HS-5 (cell line): Measurements from ENCODE around the gene COBL.

Experiments used
- DNase-seq: peaks from one replicate; pipeline ENCODE4 v3.0.0-alpha.2; 2012; ENCODE audit warnings: low read depth

Gene COBL

DNA sequence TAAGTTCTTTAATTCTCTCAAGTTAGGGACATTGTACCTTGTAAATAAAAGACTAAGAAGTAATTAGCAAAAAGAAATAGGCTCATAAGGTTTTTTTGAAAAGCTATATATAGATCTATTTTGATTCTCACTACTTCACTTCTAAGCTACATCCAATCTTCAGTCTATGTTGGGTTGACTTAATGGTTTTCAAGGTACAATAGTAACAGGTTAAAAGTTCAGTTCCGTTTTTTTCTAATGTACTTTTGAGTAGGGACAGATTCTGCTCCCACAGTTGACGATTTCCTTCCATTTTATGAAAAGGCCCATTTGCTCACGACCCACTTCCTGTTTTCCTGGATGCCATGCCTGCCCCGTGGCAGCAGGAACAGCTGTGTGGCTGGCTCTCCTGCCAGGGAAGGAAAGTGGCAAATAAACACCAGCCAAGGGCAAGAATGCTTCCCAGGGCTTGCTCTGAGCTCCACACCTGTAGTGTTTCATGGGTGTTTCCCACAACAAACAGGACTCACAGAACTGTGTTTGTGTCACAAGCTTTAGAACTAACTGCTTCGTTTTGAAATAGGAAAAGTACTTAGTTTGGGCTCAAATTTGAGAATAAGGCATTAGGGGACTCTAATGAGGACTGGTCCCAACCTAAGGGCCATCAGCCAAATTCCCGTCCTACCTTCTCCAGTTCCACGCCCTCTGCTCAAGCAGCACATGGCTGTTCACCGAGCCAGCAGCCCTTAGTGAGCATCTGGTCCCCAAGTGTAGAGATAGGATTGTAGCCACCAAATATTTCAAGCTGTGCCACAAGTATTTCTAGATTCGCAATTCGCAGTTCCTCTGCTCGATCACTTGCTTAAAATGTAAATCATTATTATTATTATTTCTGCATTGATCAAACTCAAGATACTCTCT lies 240.7 kb downstream of the COBL start:
- DNase-seq, result no peak

DNA sequence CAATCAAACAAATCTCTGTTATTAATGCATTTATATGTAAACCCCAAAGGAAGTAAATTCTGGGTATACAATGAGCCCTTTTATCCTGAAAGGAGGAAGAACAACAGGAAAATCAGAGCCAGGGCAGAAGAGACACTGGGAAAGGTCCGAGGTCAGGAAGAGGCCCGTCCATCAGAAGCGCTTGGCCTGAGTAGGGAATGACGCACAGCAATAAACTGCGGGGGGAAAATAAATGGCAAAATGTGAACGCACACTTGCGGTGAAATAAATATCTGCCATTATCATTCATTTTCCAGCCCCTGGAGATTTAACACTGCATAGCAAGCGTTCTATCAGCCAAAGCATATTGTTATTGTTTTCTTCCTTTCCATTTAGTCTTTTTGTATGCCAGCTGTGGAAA lies 243.4 kb downstream of the COBL start:
- DNase-seq, result no peak

DNA sequence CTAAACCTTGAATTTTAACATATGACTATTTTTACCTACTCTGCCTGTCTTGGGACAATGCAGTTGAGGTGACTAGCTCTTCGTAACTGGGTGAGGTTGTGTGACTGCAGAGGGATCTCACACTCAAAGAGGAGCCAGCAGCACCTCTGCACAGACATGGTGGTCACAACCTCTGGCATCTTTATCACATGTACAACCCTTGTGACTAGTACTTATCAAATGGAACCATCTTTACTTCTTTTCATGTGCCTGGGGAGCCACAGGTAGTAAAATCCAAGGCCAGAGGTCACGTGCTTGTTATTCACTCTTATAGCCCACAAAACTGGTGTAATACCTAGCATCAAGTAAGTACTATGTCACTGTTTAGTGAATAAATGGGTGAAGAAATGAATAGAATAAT lies 244.3 kb downstream of the COBL start:
- no peak for DNase-seq

GRCh38 chr7:51071427-51071826 lies 245.2 kb downstream of the COBL start:
- DNase-seq, result no peak

DNA sequence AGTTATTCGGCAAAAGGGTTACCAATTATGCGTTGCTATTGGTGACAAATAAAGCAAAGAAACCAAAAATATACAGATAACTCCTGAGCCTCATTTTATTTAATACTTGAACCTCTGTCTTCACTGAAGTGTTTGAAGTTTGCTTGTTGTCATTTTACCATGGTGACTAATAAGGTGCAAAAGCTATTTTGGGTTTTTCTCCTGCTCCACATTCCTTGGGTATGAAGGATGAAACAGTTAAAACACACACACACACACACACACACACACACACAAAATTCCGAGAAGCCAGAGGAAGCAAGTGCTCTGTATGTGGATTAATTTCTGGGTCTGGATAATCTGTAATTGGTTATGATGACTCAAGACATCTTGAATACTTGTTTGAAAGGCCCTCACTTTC lies 246.5 kb downstream of the COBL start:
- DNase-seq, result no peak

DNA sequence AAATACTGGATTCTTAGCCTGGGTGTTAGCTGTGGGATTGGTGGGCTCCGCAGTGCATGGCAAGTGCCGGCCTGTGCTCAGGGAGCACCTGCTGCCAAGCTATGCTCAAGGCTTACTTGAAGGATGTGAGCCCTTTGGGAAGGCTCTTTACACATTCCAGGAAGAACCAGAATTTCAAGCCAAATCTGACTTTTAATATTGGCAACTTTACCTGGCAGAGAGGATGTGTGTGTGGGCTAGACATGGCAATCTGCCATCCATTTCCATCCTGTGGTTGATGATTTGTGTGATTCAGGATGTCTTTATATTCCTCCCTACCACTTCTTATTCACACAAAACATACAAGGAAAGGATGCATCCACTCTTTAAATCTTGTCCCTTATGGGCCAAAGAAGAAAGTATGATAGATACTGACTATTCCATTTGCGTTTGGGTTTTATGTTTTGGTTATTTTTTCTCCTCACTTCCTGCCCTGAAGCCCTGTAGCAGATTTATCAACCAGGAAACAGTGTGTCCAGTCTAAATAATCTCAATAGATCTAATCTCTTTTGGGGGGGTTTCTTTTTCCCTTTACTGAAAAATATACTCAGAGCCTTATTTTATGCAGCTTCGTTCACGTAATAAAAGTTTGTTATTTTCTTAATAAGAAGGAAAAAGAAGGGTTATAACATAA lies 247.1 kb downstream of the COBL start:
- DNase-seq, result no peak

GRCh38 chr7:51068401-51068800 lies 248.2 kb downstream of the COBL start:
- no peak for DNase-seq

DNA sequence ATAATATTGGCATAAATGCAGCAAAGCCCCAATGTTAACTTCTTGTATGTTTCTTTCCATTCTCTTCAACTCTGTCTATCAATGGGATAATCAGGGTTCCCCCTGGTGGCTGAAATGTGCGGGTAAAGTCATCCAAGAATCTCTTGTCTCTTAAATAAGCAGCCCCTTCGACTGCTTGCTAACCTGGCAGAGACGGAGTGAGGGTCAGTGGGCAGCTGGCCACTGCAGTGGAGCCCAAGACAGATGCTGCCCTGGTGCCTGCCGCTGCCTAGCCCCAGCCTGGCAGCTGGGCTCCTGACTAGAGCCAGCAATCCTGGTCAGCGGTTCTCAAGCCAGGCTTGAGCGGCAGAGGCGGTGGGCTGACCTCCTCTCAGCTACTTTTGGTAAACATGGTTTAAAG lies 248.9 kb downstream of the COBL start:
- peak; percentile 39 for DNase-seq

- DNase-seq, result no peak
Observed at GRCh38 chr7:51067258-51067657, 249.4 kb downstream of the COBL start.

DNA sequence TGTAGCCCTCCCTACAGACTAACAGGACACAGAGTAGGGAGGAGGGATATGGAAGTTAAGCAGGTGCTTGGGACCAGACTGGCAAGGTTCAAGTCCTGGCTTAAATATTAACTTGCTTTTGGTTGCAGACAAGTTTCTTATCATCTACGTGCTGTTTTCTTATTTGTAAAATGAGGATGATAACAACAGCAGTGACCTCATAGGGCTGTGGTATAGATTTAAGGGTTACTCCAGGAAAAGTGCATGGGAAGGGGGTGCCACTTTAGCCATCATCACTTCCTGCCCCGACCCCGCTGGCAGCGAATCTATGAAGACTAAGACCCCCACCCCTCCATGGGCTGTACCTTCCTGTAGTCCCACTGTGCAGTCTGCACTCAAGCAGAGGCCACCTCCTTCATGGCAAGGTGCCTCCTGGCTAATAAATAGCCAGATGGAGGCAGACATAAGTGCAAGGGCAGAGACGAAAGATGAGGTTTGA lies 250.2 kb downstream of the COBL start:
- DNase-seq, result no peak

DNA sequence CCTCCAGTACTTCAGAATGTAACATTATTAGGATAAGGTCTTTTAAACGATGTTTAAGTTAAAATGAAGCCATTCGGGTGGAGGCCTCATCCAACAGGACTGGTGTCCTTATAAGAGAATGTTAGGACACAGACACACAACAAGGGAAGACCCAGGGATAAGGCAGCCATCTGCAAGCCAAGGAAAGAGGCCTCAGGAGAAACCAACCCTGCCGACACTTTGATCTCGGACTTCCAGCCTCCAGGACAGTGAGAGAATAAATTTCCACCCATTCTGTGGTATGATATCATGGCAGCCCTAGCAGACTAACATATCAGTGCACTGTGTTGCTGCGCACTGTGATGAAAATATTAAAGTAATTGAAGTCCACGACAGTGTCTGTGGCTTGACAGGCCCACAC lies 250.8 kb downstream of the COBL start:
- no peak for DNase-seq

DNA sequence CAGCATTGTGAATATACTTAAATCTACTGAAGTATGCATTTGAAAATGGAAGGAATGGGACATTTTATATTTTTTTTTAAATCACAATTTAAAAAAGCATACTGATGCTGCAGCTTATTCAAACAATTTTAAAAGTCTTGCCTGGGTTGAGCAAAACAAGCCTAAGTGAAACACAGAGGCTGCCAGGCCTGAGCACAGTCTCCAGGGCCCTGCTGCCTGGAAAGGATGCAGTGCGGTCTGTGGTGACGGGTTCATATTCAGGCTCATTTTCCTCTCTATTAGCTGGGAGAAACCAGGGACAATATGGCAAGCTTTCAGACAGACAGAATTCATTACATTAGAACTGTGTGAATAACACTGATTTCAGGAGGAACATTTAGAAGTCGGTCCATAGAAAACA lies 251.9 kb downstream of the COBL start:
- DNase-seq, result no peak

- no peak for DNase-seq
Observed at GRCh38 chr7:51062222-51062987, 254.2 kb downstream of the COBL start.

GRCh38 chr7:51060536-51060935 lies 256.1 kb downstream of the COBL start:
- no peak for DNase-seq

DNA sequence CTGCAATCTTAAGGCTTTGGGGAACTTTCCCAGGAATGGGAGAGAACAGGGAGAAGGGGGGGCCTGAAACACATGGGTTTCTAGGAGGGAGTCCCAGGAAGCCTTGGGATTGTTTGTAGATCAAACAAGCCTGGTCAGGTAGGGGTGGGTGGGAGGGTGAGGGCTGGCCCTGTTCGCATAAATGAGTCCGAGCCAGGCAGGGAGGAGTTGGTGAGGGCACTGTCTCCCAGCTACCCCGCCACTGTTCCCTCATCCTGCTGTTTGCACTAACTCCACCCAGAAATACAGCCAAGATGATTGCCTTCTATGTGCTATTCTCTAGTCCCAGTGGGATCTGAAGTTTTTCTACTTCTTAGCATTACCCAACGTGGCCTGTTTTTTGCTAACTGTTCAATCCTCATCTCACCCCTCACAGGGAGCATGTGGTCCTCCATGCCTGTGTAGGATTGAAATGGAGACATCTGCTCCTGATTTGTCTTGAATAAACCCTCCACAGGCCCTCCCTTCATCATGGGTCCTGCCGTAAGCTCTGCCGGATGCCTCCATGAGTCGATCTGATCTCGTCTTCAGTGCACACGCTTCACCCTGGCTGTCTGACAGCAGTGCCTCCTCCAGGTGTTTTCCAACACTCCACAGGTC lies 257.0 kb downstream of the COBL start:
- DNase-seq, result no peak

DNA sequence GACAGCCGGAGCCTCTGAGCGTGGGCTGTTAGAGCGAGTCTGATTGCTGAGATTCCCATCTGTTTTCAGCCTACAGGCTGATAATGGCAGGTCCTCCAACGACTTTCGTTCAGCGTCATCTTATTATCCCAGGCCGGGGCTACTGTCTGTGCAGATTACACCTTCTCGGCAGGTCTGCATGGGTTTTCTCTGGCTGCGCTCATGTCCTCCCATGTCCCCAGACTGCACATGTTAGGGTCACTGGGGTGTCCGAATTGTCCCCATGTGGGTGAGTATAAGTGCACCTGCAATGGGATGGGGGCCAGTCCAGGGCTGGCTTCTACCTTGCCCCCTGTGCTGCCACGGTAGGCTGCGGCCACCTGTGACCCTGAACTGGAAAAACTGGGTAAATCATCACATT lies 257.8 kb downstream of the COBL start:
- no peak for DNase-seq

- DNase-seq, result no peak
Observed at GRCh38 chr7:51055039-51055840, 261.4 kb downstream of the COBL start.

GRCh38 chr7:51054231-51054630 lies 262.4 kb downstream of the COBL start:
- DNase-seq, result no peak

DNA sequence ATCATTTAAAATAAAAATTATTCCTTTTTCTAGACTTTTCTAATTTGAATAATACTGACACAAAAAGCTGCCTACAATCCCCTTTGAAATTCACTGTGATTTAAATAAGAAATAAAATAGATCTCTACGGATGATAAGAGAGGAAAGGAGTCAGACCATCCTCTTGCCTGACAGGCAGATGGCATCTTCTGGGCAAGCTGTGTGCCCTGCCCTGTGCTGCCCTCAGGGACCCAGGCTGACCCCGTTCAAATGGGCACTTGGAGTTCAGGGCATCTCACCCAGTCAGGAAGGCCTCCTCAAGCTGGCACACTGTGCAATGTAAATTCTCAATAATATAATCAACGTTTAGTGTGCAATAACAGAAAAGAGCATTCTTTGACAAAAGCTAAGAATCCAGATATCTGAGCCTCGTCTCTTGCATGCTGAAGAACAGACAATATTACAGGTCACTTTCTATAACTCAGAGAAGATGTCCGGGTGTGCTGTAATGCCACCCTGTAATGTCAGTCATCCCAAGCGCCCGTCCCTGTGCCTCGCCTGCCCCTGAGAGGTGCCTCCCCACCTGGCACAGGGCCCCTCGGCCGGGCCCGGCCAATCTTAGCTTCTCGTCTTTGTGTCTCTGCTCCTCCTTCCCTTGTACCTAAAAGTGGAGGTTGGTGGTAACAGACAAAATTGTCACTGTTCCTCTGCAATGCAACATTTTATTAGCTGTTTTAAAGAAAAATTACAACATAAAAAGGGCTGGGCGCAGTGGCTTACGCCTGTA lies 263.3 kb downstream of the COBL start:
- DNase-seq, result no peak

GRCh38 chr7:51046482-51046881 lies 270.1 kb downstream of the COBL start:
- DNase-seq, result no peak

- no peak for DNase-seq
Observed at GRCh38 chr7:51046103-51046466, 270.5 kb downstream of the COBL start.
